ENCODE data around the gene DGKI. TPM values are rescaled to one million over a fixed set of nuclear protein-coding genes. Genes with fewer than 3 reads are reported as not detected.

DGKI gene
- total RNA-seq, 1 donor from 2014 or later = 5.5 TPM

- no peak for DNase-seq (ENCODE audit: low spot score)
- TF ChIP-seq EZH2phosphoT487 (IDR thresholded peaks at IDR 0.05) (no peak), CTCF (IDR thresholded peaks at IDR 0.05) (no peak), EZH2 (IDR thresholded peaks at IDR 0.05) (no peak)
- Mint-ChIP-seq H3K4me3 (no peak overlapping the region), H3K4me1 (peaks cover 22% of the 10 kb centered on the region), H3K36me3 (no peaks in the 10 kb centered on the region), H3K9me3 (no peaks in the 10 kb centered on the region), H3K27me3 (ENCODE audit: insufficient read depth, low read depth) (no peaks in the 10 kb centered on the region), H3K27ac (no peak overlapping the region)
- Histone ChIP-seq H3F3A (ENCODE audit: low read depth) (peaks cover 6% of the 10 kb centered on the region), H3K36me3 (no peaks in the 10 kb centered on the region), H2AFZ (replicated peaks) (no peak overlapping the region), H3K4me3 (no peak overlapping the region), H3K9ac (no peak overlapping the region), H3K4me2 (peak overlapping the region; percentile 25), H3K79me2 (ENCODE audit: low read depth) (no peaks in the 10 kb centered on the region), H3K9me3 (ENCODE audit: low read depth) (no peaks in the 10 kb centered on the region), H4K20me1 (ENCODE audit: low read depth) (no peaks in the 10 kb centered on the region), H3K4me1 (peaks cover 21% of the 10 kb centered on the region), H3K27me3 (no peaks in the 10 kb centered on the region), H3K27ac (no peak overlapping the region)
Measured at GRCh38 chr7:137657476-137658189, 189.1 kb downstream of the DGKI start.

- no peak overlapping the region for H3K4me3 ChIP-seq
- Mint-ChIP-seq H3K9me3 (no peaks in the 10 kb centered on the region), H3K4me1 (peaks cover 22% of the 10 kb centered on the region), H3K27me3 (ENCODE audit: insufficient read depth, low read depth) (no peaks in the 10 kb centered on the region), H3K36me3 (no peaks in the 10 kb centered on the region), H3K4me3 (no peak overlapping the region), H3K27ac (no peak overlapping the region)
- no peak overlapping the region for H3K9ac ChIP-seq
- no peaks in the 10 kb centered on the region for H3K27me3 ChIP-seq
- no peak for TF ChIP-seq CTCF (IDR thresholded peaks at IDR 0.05)
- no peak for TF ChIP-seq EZH2 (IDR thresholded peaks at IDR 0.05)
- no peak for TF ChIP-seq EZH2phosphoT487 (IDR thresholded peaks at IDR 0.05)
- H3K36me3 ChIP-seq = no peaks in the 10 kb centered on the region
- no peak overlapping the region for H3K27ac ChIP-seq
- peaks cover 21% of the 10 kb centered on the region for H3K4me1 ChIP-seq
- H4K20me1 ChIP-seq (ENCODE audit: low read depth) = no peaks in the 10 kb centered on the region
- H3K79me2 ChIP-seq (ENCODE audit: low read depth) = no peaks in the 10 kb centered on the region
- DNase-seq (ENCODE audit: low spot score) = no peak
- H3K9me3 ChIP-seq (ENCODE audit: low read depth) = no peaks in the 10 kb centered on the region
- peaks cover 6% of the 10 kb centered on the region for H3F3A ChIP-seq (ENCODE audit: low read depth)
- H3K4me2 ChIP-seq = no peak overlapping the region
- no peak overlapping the region for H2AFZ ChIP-seq (replicated peaks)
Measured at GRCh38 chr7:137656850-137657232, 189.9 kb downstream of the DGKI start.

GRCh38 chr7:137656227-137656849, 190.4 kb downstream of the DGKI start:
- H3F3A ChIP-seq (ENCODE audit: low read depth) = peaks cover 6% of the 10 kb centered on the region
- peak overlapping the region; percentile 0 for H2AFZ ChIP-seq (replicated peaks)
- no peaks in the 10 kb centered on the region for H3K36me3 ChIP-seq
- H3K4me3 Mint-ChIP-seq = no peak overlapping the region
- no peaks in the 10 kb centered on the region for H3K27me3 Mint-ChIP-seq (ENCODE audit: insufficient read depth, low read depth)
- no peak overlapping the region for H3K4me2 ChIP-seq
- peak overlapping the region; percentile 18 for H3K27ac Mint-ChIP-seq
- H3K4me1 Mint-ChIP-seq = peaks cover 22% of the 10 kb centered on the region
- TF ChIP-seq CTCF (IDR thresholded peaks at IDR 0.05) (peak; percentile 94), EZH2phosphoT487 (IDR thresholded peaks at IDR 0.05) (no peak)
- H3K36me3 Mint-ChIP-seq = no peaks in the 10 kb centered on the region
- H4K20me1 ChIP-seq (ENCODE audit: low read depth) = no peaks in the 10 kb centered on the region
- H3K9me3 ChIP-seq (ENCODE audit: low read depth) = no peaks in the 10 kb centered on the region
- no peak overlapping the region for H3K9ac ChIP-seq
- no peak overlapping the region for H3K27ac ChIP-seq
- no peaks in the 10 kb centered on the region for H3K27me3 ChIP-seq
- H3K4me1 ChIP-seq = peaks cover 21% of the 10 kb centered on the region
- no peak overlapping the region for H3K4me3 ChIP-seq
- no peaks in the 10 kb centered on the region for H3K9me3 Mint-ChIP-seq
- H3K79me2 ChIP-seq (ENCODE audit: low read depth) = no peaks in the 10 kb centered on the region
- peak; percentile 79 for DNase-seq (ENCODE audit: low spot score)

Data from neural progenitor cell (in vitro differentiated cells).